Erythroblast (primary cell): ENCODE results near the gene TNS1.

Source experiments
- GATA1 ChIP-seq: IDR thresholded peaks from 2 replicates; pipeline ENCODE4 v1.6.1; 2011; ENCODE audit warnings: low read depth, mild to moderate bottlenecking, control low read depth, low read length, moderate library complexity
- POLR2A ChIP-seq: IDR thresholded peaks from 2 replicates; pipeline ENCODE4 v1.6.1; 2011; ENCODE audit warnings: mild to moderate bottlenecking, low read length

DNA sequence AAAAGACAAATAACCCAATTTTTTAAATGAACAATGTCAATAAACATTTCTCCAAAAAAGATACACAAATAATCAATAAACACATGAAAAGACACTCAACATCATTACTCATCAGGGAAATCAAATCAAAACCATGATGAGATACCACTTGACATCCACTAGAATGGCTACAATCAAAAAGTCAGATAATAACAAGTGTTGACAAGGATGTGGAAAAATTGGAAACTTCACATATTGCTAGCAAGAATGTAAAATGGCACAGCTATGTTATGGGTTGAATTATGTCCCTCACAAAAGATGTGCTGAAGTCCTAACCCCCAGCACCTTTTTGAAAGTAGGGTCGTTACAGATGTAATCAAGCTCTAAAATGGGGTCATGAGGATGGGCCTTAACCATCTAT is 33.2 kb downstream of the TNS1 start:
- no peak for TF ChIP-seq POLR2A
- TF ChIP-seq GATA1 = no peak
